T-helper 22 cell (primary cell): ENCODE results near the gene UNK.

ENCODE experiments used
- DNase-seq: peaks from one replicate; pipeline ENCODE4 v3.0.0-alpha.2; 2020; ENCODE audit warnings: low read depth

UNK gene

GRCh38 chr17:75834279-75834920 lies 49.8 kb downstream of the UNK start:
- no peak for DNase-seq

GRCh38 chr17:75834928-75835653 lies 50.5 kb downstream of the UNK start:
- no peak for DNase-seq

- no peak for DNase-seq
These were observed 51.0 kb downstream of the UNK start for GRCh38 chr17:75835654-75835987.

- DNase-seq: no peak
These were observed 52.0 kb downstream of the UNK start for GRCh38 chr17:75836605-75837004.

GRCh38 chr17:75837899-75838298 lies 53.3 kb downstream of the UNK start:
- no peak for DNase-seq

- DNase-seq: no peak
These were observed 53.8 kb downstream of the UNK start for GRCh38 chr17:75838410-75838809.

GRCh38 chr17:75839942-75840798 lies 55.6 kb downstream of the UNK start:
- no peak for DNase-seq

GRCh38 chr17:75840799-75841164 lies 56.2 kb downstream of the UNK start:
- DNase-seq: no peak

GRCh38 chr17:75842411-75842810 lies 57.8 kb downstream of the UNK start:
- DNase-seq: no peak

GRCh38 chr17:75842963-75843576 lies 58.5 kb downstream of the UNK start:
- no peak for DNase-seq

GRCh38 chr17:75843577-75844529 lies 59.2 kb downstream of the UNK start, which contains the start of gene UNC13D:
Gene UNC13D, minus strand, starts transcription at chr17:75844404. Its CDS starts 67 bp downstream, at chr17:75844337.
- DNase-seq: peak; percentile 57

GRCh38 chr17:75844530-75845057 lies 60.0 kb downstream of the UNK start:
- no peak for DNase-seq

- DNase-seq: no peak
These were observed 60.6 kb downstream of the UNK start for GRCh38 chr17:75845058-75845711.

- no peak for DNase-seq
These were observed 61.5 kb downstream of the UNK start for GRCh38 chr17:75845933-75846691.

- no peak for DNase-seq
These were observed 62.3 kb downstream of the UNK start for GRCh38 chr17:75846692-75847613.

GRCh38 chr17:75847614-75848522 lies 63.3 kb downstream of the UNK start:
- no peak for DNase-seq

GRCh38 chr17:75848523-75849278 lies 64.1 kb downstream of the UNK start:
- DNase-seq: peak; percentile 50
